GM12801 (cell line): ENCODE data around the gene CACYBP.

Experiments
- CTCF ChIP-seq: IDR thresholded peaks from one replicate; pipeline ENCODE4 v1.5.1; 2011; ENCODE audit warnings: control low read depth; ENCODE audit not compliant: insufficient read length; ENCODE audit errors: extremely low read depth

Gene CACYBP

GRCh38 chr1:174999936-175000696 lies at the start of gene CACYBP:
TSS of gene CACYBP (plus strand) at chr1:174999947. CDS start at chr1:175000181, 234 bp downstream.
- TF ChIP-seq CTCF, result no peak

GRCh38 chr1:174953285-174954072 lies 46.3 kb upstream of the CACYBP start:
- no peak for TF ChIP-seq CTCF

GRCh38 chr1:174954073-174954460 lies 45.7 kb upstream of the CACYBP start:
- TF ChIP-seq CTCF, result no peak

- no peak for TF ChIP-seq CTCF
Measured at GRCh38 chr1:174954671-174955669, 44.8 kb upstream of the CACYBP start.

- TF ChIP-seq CTCF, result no peak
Measured at GRCh38 chr1:174956086-174956485, 43.7 kb upstream of the CACYBP start.

- no peak for TF ChIP-seq CTCF
Measured at GRCh38 chr1:174956976-174957375, 42.8 kb upstream of the CACYBP start.
